RWPE1 (cell line): ENCODE results near the gene RCC2.

ENCODE experiments used
- CTCF ChIA-PET: fragments of 350-600 bp; sonication (Branson Sonifier 250); formaldehyde crosslinking; extraction: SDS; loops from one replicate; lab custom pipeline; 2021; lab: Yijun Ruan, JAX
- POLR2A ChIA-PET: fragments of 400-600 bp; formaldehyde crosslinking; extraction: SDS; loops from one replicate; lab custom pipeline; 2020; ENCODE audit warnings: antibody characterized with exemption; ENCODE audit not compliant: low non-redundant PET; lab: Yijun Ruan, JAX
- DNase-seq: peaks from one replicate; pipeline ENCODE4 v3.0.0; 2012; ENCODE audit warnings: low spot score
- H3K27ac ChIP-seq: fragments of 450-650 bp; 2 replicates; pipeline ENCODE4 v1.5.1; 2017
- TF ChIP-seq, protein P1 (sequence below): fragments of 450-650 bp; conservative IDR thresholded peaks from 2 replicates; pipeline ENCODE4 v1.5.1; 2017; ENCODE audit warnings: low read depth, mild to moderate bottlenecking

Gene RCC2

DNA sequence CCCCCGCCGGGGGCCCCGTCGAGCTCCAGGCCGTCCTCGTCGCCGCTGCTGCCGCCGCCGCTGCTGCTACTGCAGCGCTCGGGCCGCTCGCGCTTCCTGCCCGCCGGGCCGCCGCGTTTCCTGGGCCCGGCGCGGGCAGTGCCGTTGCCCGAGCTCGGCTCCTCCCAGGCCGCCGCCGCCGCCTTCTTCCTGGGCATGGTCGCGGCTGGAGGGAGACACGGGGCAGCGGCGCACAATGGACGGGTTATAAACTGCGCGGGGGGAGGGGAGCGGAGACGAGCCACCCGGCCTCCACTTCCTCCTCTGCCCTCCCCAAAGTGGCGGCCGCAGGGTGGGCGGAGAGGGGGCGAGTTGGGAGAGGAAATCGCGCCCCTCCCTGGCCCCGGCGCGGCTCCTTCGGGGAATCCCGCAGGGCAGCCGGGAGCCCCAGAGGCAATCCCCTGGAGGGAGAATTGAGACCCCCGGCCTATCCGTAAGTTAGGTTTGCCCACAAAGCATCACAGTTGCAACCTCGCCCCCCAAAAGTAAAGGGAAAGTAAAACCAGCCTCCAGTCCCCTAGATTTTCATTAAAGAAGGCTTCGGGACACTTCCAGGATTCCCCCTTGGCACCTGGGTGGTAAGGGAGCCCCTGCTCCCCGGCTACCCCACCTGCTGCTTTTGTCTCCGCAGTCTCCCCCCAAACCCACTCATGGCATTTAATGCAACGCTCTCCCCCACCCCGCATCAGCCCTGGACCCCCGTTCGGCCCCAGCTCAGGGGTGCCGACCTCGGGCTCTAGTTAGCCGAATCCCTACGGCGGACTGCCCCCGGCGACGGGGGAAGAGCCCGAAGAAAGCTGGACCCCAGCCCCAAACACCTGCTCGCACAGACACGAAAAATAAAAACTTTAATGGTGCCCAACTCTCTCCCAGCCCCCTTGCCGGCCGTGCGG, 893 bp downstream of the RCC2 start:
- ChIA-PET POLR2A (interaction anchor here (0.7 kb wide), 1 partner anchor 10 kb away, joined by 8 read pairs; no protein-coding TSS in a partner anchor), CTCF (interaction anchor here (0.6 to 0.7 kb wide), 3 partner anchors 21 to 146 kb away, joined by 3 to 5 read pairs (median 3); no protein-coding TSS in a partner anchor)
- TF ChIP-seq, protein P1, sequence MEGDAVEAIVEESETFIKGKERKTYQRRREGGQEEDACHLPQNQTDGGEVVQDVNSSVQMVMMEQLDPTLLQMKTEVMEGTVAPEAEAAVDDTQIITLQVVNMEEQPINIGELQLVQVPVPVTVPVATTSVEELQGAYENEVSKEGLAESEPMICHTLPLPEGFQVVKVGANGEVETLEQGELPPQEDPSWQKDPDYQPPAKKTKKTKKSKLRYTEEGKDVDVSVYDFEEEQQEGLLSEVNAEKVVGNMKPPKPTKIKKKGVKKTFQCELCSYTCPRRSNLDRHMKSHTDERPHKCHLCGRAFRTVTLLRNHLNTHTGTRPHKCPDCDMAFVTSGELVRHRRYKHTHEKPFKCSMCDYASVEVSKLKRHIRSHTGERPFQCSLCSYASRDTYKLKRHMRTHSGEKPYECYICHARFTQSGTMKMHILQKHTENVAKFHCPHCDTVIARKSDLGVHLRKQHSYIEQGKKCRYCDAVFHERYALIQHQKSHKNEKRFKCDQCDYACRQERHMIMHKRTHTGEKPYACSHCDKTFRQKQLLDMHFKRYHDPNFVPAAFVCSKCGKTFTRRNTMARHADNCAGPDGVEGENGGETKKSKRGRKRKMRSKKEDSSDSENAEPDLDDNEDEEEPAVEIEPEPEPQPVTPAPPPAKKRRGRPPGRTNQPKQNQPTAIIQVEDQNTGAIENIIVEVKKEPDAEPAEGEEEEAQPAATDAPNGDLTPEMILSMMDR = no peak
- DNase-seq = no peak
- H3K27ac ChIP-seq = peak overlapping the region; percentile 99

DNA sequence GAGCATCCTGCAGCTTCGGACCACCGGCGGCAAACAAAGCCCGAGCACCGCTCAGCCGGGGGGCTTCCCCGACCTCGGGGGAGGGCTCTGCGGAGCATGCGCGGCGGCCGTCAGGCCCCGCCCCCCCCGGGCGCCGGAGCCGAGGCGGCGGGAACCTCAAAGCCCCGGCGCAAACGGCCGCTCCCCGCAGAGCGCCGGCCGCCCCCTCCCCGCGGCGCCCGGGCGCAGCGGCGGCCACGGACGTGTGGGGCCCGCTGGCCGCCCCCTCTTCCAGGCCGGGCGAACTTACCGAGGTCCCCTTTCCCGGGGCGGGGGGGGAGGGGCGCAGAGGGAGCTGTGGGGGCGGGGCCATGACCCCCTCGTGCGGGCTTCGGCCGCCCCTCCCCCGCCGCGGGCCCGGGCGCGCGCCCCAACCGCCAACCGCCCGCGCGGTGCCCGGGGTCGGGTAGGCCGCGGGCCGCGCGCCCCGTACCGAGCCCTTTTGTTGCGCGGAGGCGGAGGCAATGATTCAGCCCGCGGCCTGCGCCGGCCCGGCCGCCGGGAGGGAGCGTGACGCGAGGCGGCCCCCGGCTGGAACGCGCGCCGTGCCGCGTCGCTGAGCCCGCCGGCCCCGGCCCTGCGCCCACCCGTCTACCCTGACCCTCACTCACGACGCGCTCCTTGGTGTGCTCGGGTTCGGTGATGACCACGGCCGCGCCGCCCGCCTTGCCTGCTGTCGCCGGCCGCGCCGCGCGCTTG, 1.7 kb downstream of the RCC2 start:
- TF ChIP-seq, protein P1 = no peak
- H3K27ac ChIP-seq = peak overlapping the region; percentile 99
- ChIA-PET POLR2A (no interaction called here), CTCF (no interaction called here)
- peak; percentile 66 for DNase-seq

DNA sequence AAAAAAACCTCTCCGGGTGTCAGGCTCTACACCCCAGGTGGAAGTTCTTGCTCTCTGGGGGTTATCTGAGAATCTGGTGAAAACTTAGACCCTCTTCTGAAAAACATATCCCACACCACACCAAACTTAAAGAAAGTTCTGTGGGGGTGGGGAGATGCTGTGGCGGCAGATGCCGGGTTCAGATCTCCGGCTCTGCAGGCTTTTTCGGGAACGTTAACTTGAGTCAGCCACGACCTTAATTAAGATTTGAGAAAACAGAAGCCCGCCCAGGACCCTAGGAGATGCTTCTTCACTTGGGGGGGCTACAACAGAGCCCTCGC, 2.3 kb downstream of the RCC2 start:
- H3K27ac ChIP-seq = peak overlapping the region; percentile 99
- TF ChIP-seq, protein P1 = no peak
- DNase-seq = no peak
- ChIA-PET POLR2A (no interaction called here), CTCF (no interaction called here)

DNA sequence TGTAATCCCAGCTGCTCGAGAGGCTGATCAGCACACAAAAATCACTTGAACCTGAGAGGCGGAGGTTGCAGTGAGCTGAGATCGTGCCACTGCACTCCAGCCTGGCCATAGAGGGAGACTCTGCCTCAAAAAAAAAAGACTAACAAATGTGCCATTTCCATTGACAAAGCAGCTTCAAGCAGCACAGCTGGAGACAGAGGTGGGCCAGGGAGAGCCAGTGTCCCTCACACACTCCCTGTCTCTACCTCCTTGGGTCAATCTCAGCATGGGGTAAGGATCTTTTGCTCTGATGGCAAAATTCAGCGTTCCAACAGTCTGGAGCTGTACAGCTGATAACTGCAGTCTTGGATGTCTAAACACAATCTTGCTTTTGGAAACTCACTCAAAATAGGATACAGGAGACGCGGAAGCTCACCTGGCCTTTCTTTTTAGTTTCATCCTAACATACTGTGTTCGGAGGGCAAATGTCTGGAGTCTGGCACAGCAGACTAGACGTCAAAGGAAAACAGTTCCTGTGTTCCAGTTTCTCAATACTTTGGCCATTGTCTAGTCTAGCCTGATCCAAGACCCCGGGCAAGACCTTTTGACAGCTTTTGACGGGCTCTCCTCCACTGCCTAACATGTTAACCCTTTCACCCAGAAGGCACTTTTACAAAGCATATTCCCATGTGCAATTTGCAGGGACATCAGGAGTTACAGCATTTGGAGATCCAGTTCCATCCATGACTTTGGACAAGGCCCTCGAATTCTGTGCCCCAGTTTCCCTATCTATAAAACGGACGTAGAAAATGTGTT, 2.9 kb downstream of the RCC2 start:
- peak overlapping the region; percentile 99 for H3K27ac ChIP-seq
- DNase-seq = no peak
- ChIA-PET CTCF (no interaction called here), POLR2A (no interaction called here)
- TF ChIP-seq, protein P1 = no peak

DNA sequence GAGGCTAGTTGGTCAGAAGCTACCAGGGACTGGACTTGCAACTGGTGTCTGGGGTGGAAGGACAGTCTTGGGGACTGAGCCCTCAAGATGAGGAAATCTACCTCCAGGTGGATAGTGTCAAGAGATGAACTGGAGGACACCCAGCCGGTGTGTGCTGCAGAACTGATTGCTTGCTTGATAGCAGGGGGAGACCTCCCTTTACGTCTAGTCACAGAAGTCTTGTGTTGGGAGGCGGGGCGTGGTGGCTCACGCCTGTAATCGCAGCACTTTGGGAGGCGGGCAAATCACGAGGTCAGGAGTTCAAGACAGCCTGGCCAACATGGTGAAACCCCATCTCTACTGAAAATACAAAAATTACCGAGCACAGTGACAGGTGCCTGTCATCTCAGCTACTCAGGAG, 4.9 kb downstream of the RCC2 start:
- DNase-seq = no peak
- TF ChIP-seq, protein P1 = no peak
- peak overlapping the region; percentile 49 for H3K27ac ChIP-seq
- POLR2A ChIA-PET = no interaction called here
- CTCF ChIA-PET = no interaction called here

DNA sequence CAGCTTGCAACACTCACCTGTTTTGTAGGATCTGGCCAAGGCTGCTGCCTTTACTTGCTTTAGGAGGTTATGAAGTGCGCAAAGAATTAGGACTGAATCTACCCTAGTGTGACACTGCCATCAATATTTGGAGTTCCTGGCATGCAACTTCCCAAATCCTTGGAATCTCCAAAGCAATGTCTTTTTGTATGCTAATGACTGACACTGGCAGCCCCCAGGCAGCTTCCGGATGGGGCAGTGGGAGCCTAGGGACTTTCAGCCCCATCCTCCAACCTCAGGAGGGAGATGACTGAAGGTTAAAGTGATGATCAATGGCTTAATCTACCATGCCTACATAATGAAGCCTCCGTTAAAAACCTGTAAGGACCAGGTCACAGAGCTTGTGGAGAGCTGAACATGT, 5.5 kb downstream of the RCC2 start:
- ChIA-PET POLR2A (no interaction called here), CTCF (no interaction called here)
- TF ChIP-seq, protein P1 = no peak
- H3K27ac ChIP-seq = peak overlapping the region; percentile 49
- no peak for DNase-seq
